Left ventricle myocardium inferior (tissue), 1 donor: Measurements from ENCODE around the gene CACNB2. TPM values are rescaled to one million over a fixed set of nuclear protein-coding genes. Genes with fewer than 3 reads are reported as not detected.

Experiments
- DNase-seq: peaks from one replicate; pipeline ENCODE4 v3.0.0-alpha.2; 2020
- H3K27ac ChIP-seq: fragments of 200-600 bp; replicated peaks from 2 replicates; pipeline ENCODE4 v1.8.0; 2021
- H3K27me3 ChIP-seq: fragments of 200-600 bp; 2 replicates; pipeline ENCODE4 v1.8.0; 2021; ENCODE audit warnings: low read depth
- H3K36me3 ChIP-seq: fragments of 200-600 bp; 2 replicates; pipeline ENCODE4 v1.8.0; 2021
- H3K4me1 ChIP-seq: fragments of 200-600 bp; 2 replicates; pipeline ENCODE4 v1.8.0; 2021
- H3K4me3 ChIP-seq: fragments of 200-600 bp; 2 replicates; pipeline ENCODE4 v1.8.0; 2021; ENCODE audit warnings: mild to moderate bottlenecking, moderate library complexity
- H3K9me3 ChIP-seq: fragments of 200-600 bp; replicated peaks from 2 replicates; pipeline ENCODE4 v1.8.0; 2021
- CTCF ChIP-seq: fragments of 200-600 bp; IDR thresholded peaks from 2 replicates; pipeline ENCODE4 v1.8.0; 2021; ENCODE audit warnings: antibody characterized with exemption, mild to moderate bottlenecking, borderline replicate concordance
- intact Hi-C: fragments of 100-400 bp; cut with micrococcal nuclease; formaldehyde crosslinking; loops from one replicate; pipeline ENCODE4 v1.11.0; 2022
- total RNA-seq: library from RNA; stranded (reverse); fragmentation: NEBNext Ultra II Directional; extraction: Animal tissue kit (Norgen Biotek cat#: 25700); gene quantifications from one replicate; pipeline ENCODE4 v1.2.1, GENCODE V29; 2021
- donor health status: DM: no; HTN: yes; CAD: no; lungs with severe emphysema.

The CACNB2 gene
- total RNA-seq, 1 donor from 2014 or later, result 38.1 TPM

- H3K27me3 ChIP-seq, result no peaks in the 10 kb centered on the region
- H3K27ac ChIP-seq, result no peak overlapping the region
- H3K36me3 ChIP-seq, result no peaks in the 10 kb centered on the region
- no peak overlapping the region for H3K4me3 ChIP-seq
- DNase-seq, result no peak
- peaks cover 22% of the 10 kb centered on the region for H3K4me1 ChIP-seq
- intact Hi-C loops, result no loop called here
- TF ChIP-seq CTCF, result no peak
- H3K9me3 ChIP-seq, result no peaks in the 10 kb centered on the region
These were observed 150.6 kb downstream of the CACNB2 start for GRCh38 chr10:18290651-18291313.

DNA sequence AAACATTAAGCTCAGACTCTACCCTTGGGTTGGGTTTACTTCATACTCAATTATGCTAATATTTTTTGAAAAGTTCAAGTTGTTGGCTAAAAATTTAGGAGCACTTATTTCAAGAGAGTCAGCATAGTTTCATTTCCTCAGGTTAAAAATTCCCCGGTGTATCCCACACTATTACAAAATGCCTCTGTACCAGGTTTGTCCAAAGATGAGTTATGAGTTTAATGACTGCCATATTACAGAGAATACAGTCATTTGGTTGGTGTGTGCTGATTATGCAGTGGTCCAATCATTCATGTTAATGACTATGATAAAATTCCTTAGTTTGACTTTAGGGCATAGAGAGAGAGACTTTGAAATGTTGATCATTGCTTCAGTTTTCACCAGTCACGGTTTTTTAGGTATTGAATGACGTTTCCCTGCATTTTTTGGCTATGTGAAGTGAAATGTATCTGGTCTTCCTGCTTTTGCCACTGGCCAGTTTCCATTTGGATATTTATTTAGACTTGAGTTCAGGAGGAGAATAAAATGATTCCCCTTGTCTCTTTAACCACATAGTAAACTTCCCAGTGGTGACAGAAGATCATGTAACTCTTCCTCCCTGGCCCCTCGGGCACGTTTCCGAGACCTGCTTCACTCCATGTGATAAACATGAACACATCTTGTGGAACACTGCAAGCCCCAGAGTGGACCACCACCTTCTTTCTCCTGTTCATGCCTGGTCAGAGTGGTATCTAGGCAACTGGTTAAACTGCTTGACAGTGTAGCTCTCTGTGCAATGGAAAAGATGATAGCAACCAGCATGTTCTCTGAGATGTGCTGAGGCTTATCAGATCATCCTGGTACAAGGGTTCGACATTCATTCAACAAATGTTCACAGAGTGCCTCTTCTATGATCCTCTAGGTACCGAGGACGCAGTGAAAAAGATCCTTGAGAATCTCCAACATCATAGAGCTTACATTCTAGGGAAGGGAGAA is 153.6 kb downstream of the CACNB2 start:
- DNase-seq, result no peak
- Histone ChIP-seq H3K9me3 (no peaks in the 10 kb centered on the region), H3K36me3 (no peaks in the 10 kb centered on the region), H3K27me3 (no peaks in the 10 kb centered on the region), H3K4me1 (peaks cover 22% of the 10 kb centered on the region), H3K27ac (no peak overlapping the region), H3K4me3 (no peak overlapping the region)
- TF ChIP-seq CTCF, result no peak
- intact Hi-C loops, result no loop called here

DNA sequence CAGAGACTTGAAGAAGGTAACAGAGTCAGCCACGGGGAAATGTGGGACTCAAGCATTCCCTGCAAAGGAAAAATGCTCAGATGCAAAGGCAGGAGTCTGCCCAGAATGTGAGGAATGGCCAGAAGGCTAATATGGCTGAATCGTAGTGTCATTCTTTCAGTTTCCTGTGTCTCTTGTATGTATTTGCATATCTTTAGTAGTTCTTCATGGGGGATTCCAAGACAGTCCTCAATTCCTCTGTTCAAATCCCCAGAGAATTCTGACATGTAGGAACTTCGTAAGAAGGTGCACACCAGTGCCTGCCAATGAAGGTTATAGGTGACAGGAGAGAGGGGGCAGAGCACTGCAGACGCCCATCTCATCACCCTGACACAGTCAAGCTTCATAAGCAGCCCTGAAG is 154.4 kb downstream of the CACNB2 start:
- no peaks in the 10 kb centered on the region for H3K9me3 ChIP-seq
- no peak overlapping the region for H3K4me3 ChIP-seq
- TF ChIP-seq CTCF, result no peak
- no peak overlapping the region for H3K27ac ChIP-seq
- peaks cover 22% of the 10 kb centered on the region for H3K4me1 ChIP-seq
- H3K27me3 ChIP-seq, result no peaks in the 10 kb centered on the region
- no peak for DNase-seq
- H3K36me3 ChIP-seq, result no peaks in the 10 kb centered on the region
- intact Hi-C loops, result no loop called here

DNA sequence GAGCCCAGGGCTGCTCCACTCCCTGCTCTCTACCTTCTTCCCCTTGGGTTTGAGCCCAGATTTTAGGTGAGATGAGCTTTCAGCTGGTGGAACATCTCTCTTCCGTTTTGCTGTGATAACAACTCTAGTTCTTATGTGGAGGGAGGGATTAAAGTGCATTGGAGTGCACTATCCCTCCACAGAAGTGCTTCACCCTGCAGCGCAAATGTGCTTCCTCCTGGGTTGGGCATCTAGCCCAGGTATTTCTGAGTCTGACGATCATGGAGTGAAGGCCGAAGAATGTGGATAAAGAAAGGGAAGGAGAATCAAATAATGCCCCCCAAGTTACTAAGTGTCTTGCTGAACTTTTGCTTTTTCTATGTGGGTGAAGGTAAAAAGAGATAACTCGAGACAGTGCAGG is 157.4 kb downstream of the CACNB2 start:
- TF ChIP-seq CTCF, result no peak
- DNase-seq, result no peak
- Histone ChIP-seq H3K36me3 (no peaks in the 10 kb centered on the region), H3K9me3 (no peaks in the 10 kb centered on the region), H3K4me3 (no peak overlapping the region), H3K27ac (no peak overlapping the region), H3K4me1 (peaks cover 13% of the 10 kb centered on the region), H3K27me3 (no peaks in the 10 kb centered on the region)
- intact Hi-C loops, result no loop called here

GRCh38 chr10:18298256-18298655 is 158.0 kb downstream of the CACNB2 start:
- no peaks in the 10 kb centered on the region for H3K36me3 ChIP-seq
- no peak overlapping the region for H3K27ac ChIP-seq
- H3K4me1 ChIP-seq, result peaks cover 13% of the 10 kb centered on the region
- H3K9me3 ChIP-seq, result no peaks in the 10 kb centered on the region
- TF ChIP-seq CTCF, result no peak
- no peaks in the 10 kb centered on the region for H3K27me3 ChIP-seq
- intact Hi-C loops, result no loop called here
- DNase-seq, result no peak
- no peak overlapping the region for H3K4me3 ChIP-seq
